Measurements from ENCODE around the gene YOD1. TPM values are rescaled to one million over a fixed set of nuclear protein-coding genes. Genes with fewer than 3 reads are reported as not detected.
A peak's percentile ranks its signal among the peaks of the same experiment; 100 is the strongest.

The YOD1 gene
- total RNA-seq (2014; rRNA removed; shearing (Covaris generic)) = 27.9 and 31.9 TPM in 2 replicates
- 22.7 and 28.7 TPM in 2 replicates for polyA plus RNA-seq (2014; cell fraction: nucleus; rRNA removed)

GRCh38 chr1:207051191-207051943 is at the start of gene YOD1:
TSS of gene YOD1 (minus strand) at chr1:207051208. CDS start at chr1:207051030, 178 bp downstream.
- peak; percentile 20 for DNase-seq (ENCODE audit: extremely low read depth, low read depth)

- no peak for DNase-seq (ENCODE audit: extremely low read depth, low read depth)
Measured at GRCh38 chr1:207097871-207098324, 46.9 kb upstream of the YOD1 start.

- DNase-seq (ENCODE audit: extremely low read depth, low read depth) = no peak
Measured at GRCh38 chr1:207093944-207094343, 42.9 kb upstream of the YOD1 start.

GRCh38 chr1:207091200-207091908 is 40.3 kb upstream of the YOD1 start:
- DNase-seq (ENCODE audit: extremely low read depth, low read depth) = no peak

GRCh38 chr1:207089627-207090355 is 38.8 kb upstream of the YOD1 start:
- no peak for DNase-seq (ENCODE audit: extremely low read depth, low read depth)

GRCh38 chr1:207088701-207089626 is 38.0 kb upstream of the YOD1 start, which contains the start of gene C4BPB:
TSS of gene C4BPB (plus strand) at chr1:207088860. CDS start at chr1:207089532, 672 bp downstream.
- no peak for DNase-seq (ENCODE audit: extremely low read depth, low read depth)

- no peak for DNase-seq (ENCODE audit: extremely low read depth, low read depth)
Measured at GRCh38 chr1:207088161-207088560, 37.2 kb upstream of the YOD1 start.

GRCh38 chr1:207085887-207086286 is 34.9 kb upstream of the YOD1 start:
- no peak for DNase-seq (ENCODE audit: extremely low read depth, low read depth)

GRCh38 chr1:207084701-207085180 is 33.7 kb upstream of the YOD1 start:
- DNase-seq (ENCODE audit: extremely low read depth, low read depth) = peak; percentile 75

- no peak for DNase-seq (ENCODE audit: extremely low read depth, low read depth)
Measured at GRCh38 chr1:207084232-207084631, 33.2 kb upstream of the YOD1 start.

- no peak for DNase-seq (ENCODE audit: extremely low read depth, low read depth)
Measured at GRCh38 chr1:207081806-207082205, 30.8 kb upstream of the YOD1 start.

- DNase-seq (ENCODE audit: extremely low read depth, low read depth) = no peak
Measured at GRCh38 chr1:207081088-207081487, 30.1 kb upstream of the YOD1 start.

- DNase-seq (ENCODE audit: extremely low read depth, low read depth) = no peak
Measured at GRCh38 chr1:207079706-207080241, 28.8 kb upstream of the YOD1 start.

- DNase-seq (ENCODE audit: extremely low read depth, low read depth) = no peak
Measured at GRCh38 chr1:207078578-207079132, 27.6 kb upstream of the YOD1 start.

- DNase-seq (ENCODE audit: extremely low read depth, low read depth) = peak; percentile 79
Measured at GRCh38 chr1:207077470-207078377, 26.7 kb upstream of the YOD1 start.

- DNase-seq (ENCODE audit: extremely low read depth, low read depth) = no peak
Measured at GRCh38 chr1:207077012-207077411, 26.0 kb upstream of the YOD1 start.

GRCh38 chr1:207076181-207076955 is 25.4 kb upstream of the YOD1 start:
- DNase-seq (ENCODE audit: extremely low read depth, low read depth) = no peak
